A673 (cell line): ENCODE measurements around the gene MAPKAP1. TPM values are rescaled to one million over a fixed set of nuclear protein-coding genes. Genes with fewer than 3 reads are reported as not detected.
A peak's percentile ranks its signal among the peaks of the same experiment; 100 is the strongest.

Experiments
- BruUV-seq: library from RNA; stranded (reverse); fragments of 400-500 nt; replicated peaks from 2 replicates; lab custom pipeline; 2021; lab: Mats Ljungman, UMichigan
- CTCF ChIA-PET: fragments of 300-600 bp; sonication (Branson Sonifier 250); formaldehyde crosslinking; loops from one replicate; lab custom pipeline; 2022; ENCODE audit warnings: antibody characterized with exemption; lab: Charles Lee
- POLR2A ChIA-PET: fragments of 300-600 bp; sonication (Branson Sonifier 250); formaldehyde crosslinking; loops from one replicate; lab custom pipeline; 2022; ENCODE audit warnings: antibody characterized with exemption; ENCODE audit not compliant: low non-redundant PET; lab: Charles Lee
- DNase-seq: peaks from one replicate; pipeline ENCODE4 v3.0.0-alpha.2; 2015; ENCODE audit warnings: low spot score
- H3K27ac ChIP-seq: fragments of 200-600 bp; sonication (generic); 2 replicates; pipeline ENCODE4 v1.5.1; 2016; ENCODE audit warnings: mixed run types, low read depth, mild to moderate bottlenecking, mixed read lengths, antibody characterized with exemption, low read length; ENCODE audit not compliant: poor library complexity, severe bottlenecking
- H3K27me3 ChIP-seq: fragments of 200-600 bp; sonication (generic); replicated peaks from 2 replicates; pipeline ENCODE4 v1.6.1; 2017; ENCODE audit warnings: mixed run types, low read depth, mild to moderate bottlenecking, mixed read lengths, antibody characterized with exemption, low read length; ENCODE audit not compliant: insufficient read depth, poor library complexity
- H3K36me3 ChIP-seq: fragments of 200-600 bp; sonication (generic); 2 replicates; pipeline ENCODE4 v1.6.1; 2016; ENCODE audit warnings: mixed run types, mild to moderate bottlenecking, mixed read lengths, antibody characterized with exemption, low read length; ENCODE audit not compliant: insufficient read depth, poor library complexity, severe bottlenecking
- H3K4me1 ChIP-seq: fragments of 200-600 bp; sonication (generic); 2 replicates; pipeline ENCODE4 v1.6.1; 2017; ENCODE audit warnings: mixed run types, mild to moderate bottlenecking, mixed read lengths, antibody characterized with exemption, low read length; ENCODE audit not compliant: insufficient read depth, poor library complexity, severe bottlenecking
- H3K4me3 ChIP-seq: fragments of 200-600 bp; sonication (generic); 2 replicates; pipeline ENCODE4 v1.5.1; 2016; ENCODE audit warnings: low read depth, mixed run types, mild to moderate bottlenecking, mixed read lengths, low read length; ENCODE audit not compliant: poor library complexity, severe bottlenecking
- H3K9me3 ChIP-seq: fragments of 200-600 bp; sonication (generic); 2 replicates; pipeline ENCODE4 v1.6.1; 2016; ENCODE audit warnings: mixed run types, low read depth, mild to moderate bottlenecking, mixed read lengths, antibody characterized with exemption, low read length; ENCODE audit not compliant: poor library complexity, severe bottlenecking
- CTCF ChIP-seq: fragments of 300-800, 200-600 bp; sonication (generic); conservative IDR thresholded peaks from 2 replicates; pipeline ENCODE4 v1.5.1; 2017; ENCODE audit warnings: low read depth, mild to moderate bottlenecking, antibody characterized with exemption, low read length, moderate library complexity, mixed read lengths
- EZH2 ChIP-seq: fragments of 200-600 bp; sonication (generic); IDR thresholded peaks from 2 replicates; pipeline ENCODE4 v1.6.1; 2017; ENCODE audit warnings: borderline replicate concordance, low read depth, mild to moderate bottlenecking, mixed read lengths, antibody characterized with exemption, low read length; ENCODE audit not compliant: poor library complexity, severe bottlenecking
- intact Hi-C: fragments of 100-400 bp; cut with micrococcal nuclease; formaldehyde crosslinking; loops from one replicate; pipeline ENCODE4 v1.10.0; 2022; ENCODE audit not compliant: unreplicated experiment
- total RNA-seq: library from RNA; stranded (reverse); gene quantifications from 2 replicates; pipeline ENCODE4 v1.2.3, GENCODE V29; 2021

Gene MAPKAP1
- total RNA-seq, 1 experiment from 2014 or later: 98.7 TPM

GRCh38 chr9:125726456-125727132 lies 19.6 kb upstream of the MAPKAP1 start:
- no peaks in the 10 kb centered on the region for H3K36me3 ChIP-seq
- no peak overlapping the region for H3K27ac ChIP-seq
- no peak for DNase-seq
- H3K27me3 ChIP-seq: peaks cover 41% of the 10 kb centered on the region
- POLR2A ChIA-PET: no interaction called here
- BruUV-seq: no TSS peak
- intact Hi-C loops: no loop called here
- CTCF ChIA-PET: no interaction called here
- H3K4me3 ChIP-seq: no peak overlapping the region
- H3K9me3 ChIP-seq: no peaks in the 10 kb centered on the region
- no peaks in the 10 kb centered on the region for H3K4me1 ChIP-seq
- TF ChIP-seq CTCF (no peak), EZH2 (no peak)

- no peak for DNase-seq
- no peaks in the 10 kb centered on the region for H3K4me1 ChIP-seq
- peak overlapping the region; percentile 83 for H3K27ac ChIP-seq
- H3K36me3 ChIP-seq: no peaks in the 10 kb centered on the region
- no TSS peak for BruUV-seq
- H3K4me3 ChIP-seq: peak overlapping the region; percentile 93
- ChIA-PET CTCF (no interaction called here), POLR2A (no interaction called here)
- intact Hi-C loops: no loop called here
- TF ChIP-seq CTCF (no peak), EZH2 (no peak)
- H3K9me3 ChIP-seq: no peaks in the 10 kb centered on the region
- no peaks in the 10 kb centered on the region for H3K27me3 ChIP-seq
Measured at GRCh38 chr9:125707472-125707804, 430 bp upstream of the MAPKAP1 start.

GRCh38 chr9:125705893-125706292 lies 1.1 kb downstream of the MAPKAP1 start:
- ChIA-PET POLR2A (no interaction called here), CTCF (no interaction called here)
- no TSS peak for BruUV-seq
- Histone ChIP-seq H3K27ac (peak overlapping the region; percentile 83), H3K9me3 (no peaks in the 10 kb centered on the region), H3K4me1 (no peaks in the 10 kb centered on the region), H3K4me3 (peak overlapping the region; percentile 93), H3K27me3 (no peaks in the 10 kb centered on the region), H3K36me3 (no peaks in the 10 kb centered on the region)
- DNase-seq: no peak
- TF ChIP-seq EZH2: no peak
- TF ChIP-seq CTCF: no peak
- intact Hi-C loops: no loop called here
